Naive thymus-derived CD4-positive, alpha-beta T cell (primary cell): ENCODE data around the gene ARFRP1. TPM values are rescaled to one million over a fixed set of nuclear protein-coding genes. Genes with fewer than 3 reads are reported as not detected.

ENCODE experiments used
- ATAC-seq: fragments of 150-1000 bp; cut with Tn5 transposase; 2 replicates; pipeline ENCODE4 v1.10.0; 2021; ENCODE audit warnings: mild to moderate bottlenecking, moderate library complexity
- CTCF ChIA-PET: fragments of 350-600 bp; sonication (Branson Sonifier 250); formaldehyde crosslinking; loops from one replicate; lab custom pipeline; 2021; ENCODE audit warnings: antibody characterized with exemption; lab: Charles Lee
- POLR2A ChIA-PET: fragments of 350-600 bp; sonication (Branson Sonifier 250); formaldehyde crosslinking; loops from one replicate; lab custom pipeline; 2021; ENCODE audit warnings: antibody characterized with exemption, inconsistent platforms; lab: Charles Lee
- DNase-seq, 9 donors: peaks; one replicate each; pipeline versions ENCODE4 v3.0.0 to v3.0.0-alpha.2; 2020 to 2022; ENCODE audit warnings: mixed read lengths in 1 of 9
- H3K27ac ChIP-seq: one replicate; pipeline ENCODE4 v1.7.0; 2013; ENCODE audit warnings: mild to moderate bottlenecking, low read depth, low read length, moderate library complexity
- H3K27me3 ChIP-seq, 2 donors: one replicate each; pipeline ENCODE4 v1.7.0; 2013; ENCODE audit warnings: low read length in 2 of 2, mild to moderate bottlenecking in 2 of 2, moderate library complexity in 2 of 2; ENCODE audit not compliant: control insufficient read depth in 2 of 2, insufficient read depth in 2 of 2
- H3K36me3 ChIP-seq, 3 experiments: 1 replicate in 2 of 3; 2 replicates in 1 of 3; pipeline ENCODE4 v1.7.0; 2013; ENCODE audit warnings: low read length in 3 of 3, mild to moderate bottlenecking in 3 of 3, moderate library complexity in 1 of 3; ENCODE audit not compliant: insufficient read depth in 3 of 3, control insufficient read depth in 2 of 3
- H3K4me1 ChIP-seq, 2 donors: one replicate each; pipeline ENCODE4 v1.7.0; 2013; ENCODE audit warnings: low read length in 2 of 2, mild to moderate bottlenecking in 2 of 2, moderate library complexity in 1 of 2; ENCODE audit not compliant: control insufficient read depth in 2 of 2, insufficient read depth in 2 of 2
- H3K4me3 ChIP-seq: 2 replicates; pipeline ENCODE4 v1.7.0; 2013; ENCODE audit warnings: mild to moderate bottlenecking, low read length
- H3K9me3 ChIP-seq, 3 experiments: 1 replicate in 2 of 3; 2 replicates in 1 of 3; pipeline ENCODE4 v1.7.0; 2013; ENCODE audit warnings: low read length in 3 of 3; ENCODE audit not compliant: control insufficient read depth in 2 of 3
- H3K27ac Mint-ChIP-seq, 9 donors: one replicate each; pipeline ENCODE4 v1.8.0; 2020 to 2022; ENCODE audit warnings: mixed read lengths in 9 of 9, mild to moderate bottlenecking in 8 of 9, moderate library complexity in 5 of 9, inconsistent platforms in 2 of 9
- H3K27me3 Mint-ChIP-seq, 5 donors: one replicate each; pipeline ENCODE4 v1.8.0; 2021 to 2022; ENCODE audit warnings: mixed read lengths in 5 of 5, mild to moderate bottlenecking in 1 of 5
- H3K36me3 Mint-ChIP-seq, 5 donors: one replicate each; pipeline ENCODE4 v1.8.0; 2020 to 2022; ENCODE audit warnings: mixed read lengths in 5 of 5, mild to moderate bottlenecking in 3 of 5, inconsistent platforms in 1 of 5
- H3K4me1 Mint-ChIP-seq, 7 donors: one replicate each; pipeline ENCODE4 v1.8.0; 2020 to 2022; ENCODE audit warnings: mixed read lengths in 7 of 7, mild to moderate bottlenecking in 3 of 7, inconsistent platforms in 1 of 7
- H3K4me3 Mint-ChIP-seq, 10 donors: one replicate each; pipeline ENCODE4 v1.8.0; 2020 to 2022; ENCODE audit warnings: mild to moderate bottlenecking in 10 of 10, mixed read lengths in 10 of 10, moderate library complexity in 6 of 10, inconsistent platforms in 2 of 10
- H3K9me3 Mint-ChIP-seq, 11 donors: one replicate each; pipeline ENCODE4 v1.8.0; 2020 to 2022; ENCODE audit warnings: mixed read lengths in 11 of 11, mild to moderate bottlenecking in 4 of 11, inconsistent platforms in 1 of 11, moderate library complexity in 1 of 11
- intact Hi-C, 2 donors: fragments of 100-400 bp; cut with micrococcal nuclease; formaldehyde crosslinking; loops; one replicate each; pipeline ENCODE4 v1.15.1; 2023
- polyA plus RNA-seq, 2 donors: library from polyadenylated mRNA; unstranded; fragments of 300-500 nt; fragmentation: Illumina TruSeq; gene quantifications; one replicate each; pipeline ENCODE4 v1.2.3, GENCODE V29; 2021
- total RNA-seq, 6 experiments: library from RNA in 5 of 6; stranded (reverse) in 5 of 6; gene quantifications; 1 replicate in 5 of 6; 2 replicates in 1 of 6; pipeline ENCODE4 v1.2.3 and lab custom pipeline; 2021 to 2026

ARFRP1 gene
- total and polyA plus RNA-seq, 7 experiments from 2014 or later: 55.4 to 108 (median 89.1) TPM

DNA sequence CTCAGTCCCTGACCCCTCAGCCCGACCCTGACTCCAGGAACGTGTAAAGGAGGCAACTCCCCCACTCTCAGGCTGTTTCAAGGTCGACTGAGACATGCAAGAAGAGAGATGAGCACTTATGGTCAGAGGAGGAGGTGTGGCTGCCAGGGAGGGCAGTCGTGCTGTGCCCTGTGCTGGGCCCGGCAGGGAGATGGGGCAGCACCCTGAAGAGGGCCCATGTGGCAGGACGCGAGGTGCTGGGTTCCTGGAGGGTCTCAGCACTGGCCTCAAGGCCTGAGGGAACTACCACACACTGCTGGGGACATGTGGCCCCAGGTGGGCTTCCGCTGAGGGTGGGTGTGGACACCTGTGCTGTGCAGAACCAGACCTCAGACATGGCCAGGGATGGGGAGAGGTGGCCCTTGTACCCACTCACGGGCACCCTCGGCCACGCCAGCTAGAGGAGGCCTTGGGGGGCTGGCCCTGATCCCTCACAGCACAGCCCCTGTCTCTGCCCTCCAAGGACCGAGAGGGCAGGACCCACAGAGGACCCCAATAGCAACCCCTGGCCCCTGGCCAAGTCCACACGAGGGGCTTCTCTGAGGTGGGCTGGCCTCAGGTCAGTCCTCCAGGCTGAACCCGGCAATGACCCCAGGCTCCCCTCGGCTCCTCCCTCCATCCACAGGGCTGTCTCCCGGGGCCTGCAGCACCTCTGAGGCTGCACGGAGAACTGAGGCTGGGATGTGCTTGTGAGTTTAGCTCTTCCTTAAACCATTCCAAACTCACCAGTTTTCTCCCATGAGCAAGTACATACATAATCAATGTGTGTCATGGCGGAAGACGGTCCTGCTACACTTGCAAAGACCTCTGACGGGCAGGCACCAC lies 40.5 kb upstream of the ARFRP1 start:
- POLR2A ChIA-PET: interaction anchor here (0.5 to 0.9 kb wide), 2 partner anchors 8 to 11 kb away, joined by 3 to 4 read pairs; partner anchors contain the start of gene LIME1
- Mint-ChIP-seq H3K9me3 (no peaks in the 10 kb centered on the region), H3K36me3 (peaks cover 0 to 4% (median 0%) of the 10 kb centered on the region in 5 donors), H3K27me3 (no peaks in the 10 kb centered on the region), H3K4me1 (peaks cover 5 to 38% (median 20%) of the 10 kb centered on the region in 7 donors), H3K4me3 (no peak overlapping the region), H3K27ac (peak overlapping the region in 5 of 9 donors; percentile 46 to 81 (median 55))
- peaks cover 13 to 23% of the 10 kb centered on the region in 2 donors for H3K4me1 ChIP-seq
- H3K27me3 ChIP-seq: no peaks in the 10 kb centered on the region
- ATAC-seq (no peak), DNase-seq (no peak)
- H3K27ac ChIP-seq: no peak overlapping the region
- peaks cover 0 to 4% (median 0%) of the 10 kb centered on the region in 3 experiments for H3K36me3 ChIP-seq
- intact Hi-C loops: no loop called here
- H3K9me3 ChIP-seq: no peaks in the 10 kb centered on the region
- no peak overlapping the region for H3K4me3 ChIP-seq
- CTCF ChIA-PET: interaction anchor here (0.6 to 1.7 kb wide), 3 partner anchors 12 to 1631 kb away, joined by 3 to 4 read pairs (median 3); partner anchors contain the start of genes ARFRP1, LIME1 and ZGPAT

DNA sequence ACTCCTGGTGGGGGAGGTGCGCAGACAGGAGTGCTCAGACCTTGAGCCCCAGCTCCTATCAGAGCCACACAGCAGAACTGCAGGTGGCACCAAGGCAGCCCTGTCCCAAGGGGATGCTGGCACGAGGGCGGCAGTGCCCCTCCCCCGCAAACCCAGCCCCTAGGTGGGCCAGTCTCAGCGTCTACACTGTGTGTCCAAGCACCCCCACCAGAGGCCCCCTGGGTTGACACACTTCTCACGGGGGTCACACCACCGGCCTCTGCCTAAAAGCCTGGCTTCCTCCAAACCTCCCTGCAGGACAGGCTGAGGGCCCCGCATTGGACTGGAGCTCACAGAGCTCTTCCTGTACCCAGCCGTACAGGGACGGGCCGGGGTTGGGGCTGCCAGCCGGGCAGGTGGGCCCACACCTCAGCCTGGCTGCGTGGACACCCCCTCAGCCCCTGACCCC lies 39.9 kb upstream of the ARFRP1 start:
- intact Hi-C loops: no loop called here
- ATAC-seq (no peak), DNase-seq (no peak)
- H3K9me3 Mint-ChIP-seq: no peaks in the 10 kb centered on the region
- Histone ChIP-seq H3K27ac (no peak overlapping the region), H3K9me3 (no peaks in the 10 kb centered on the region), H3K36me3 (peaks cover 0 to 9% (median 0%) of the 10 kb centered on the region in 3 experiments), H3K4me3 (no peak overlapping the region), H3K27me3 (no peaks in the 10 kb centered on the region), H3K4me1 (peaks cover 13 to 23% of the 10 kb centered on the region in 2 donors)
- peaks cover 5 to 35% (median 20%) of the 10 kb centered on the region in 7 donors for H3K4me1 Mint-ChIP-seq
- no peak overlapping the region for H3K4me3 Mint-ChIP-seq
- ChIA-PET POLR2A (interaction anchor here (3.4 kb wide), 1 partner anchor 11 kb away, joined by 12 read pairs; the partner anchor contains the start of gene LIME1), CTCF (interaction anchor here (1.7 kb wide), 1 partner anchor 11 kb away, joined by 4 read pairs; the partner anchor contains the start of gene LIME1)
- peaks cover 0 to 4% (median 0%) of the 10 kb centered on the region in 5 donors for H3K36me3 Mint-ChIP-seq
- peak overlapping the region in 2 of 9 donors; percentile 9 to 55 for H3K27ac Mint-ChIP-seq
- H3K27me3 Mint-ChIP-seq: no peaks in the 10 kb centered on the region

DNA sequence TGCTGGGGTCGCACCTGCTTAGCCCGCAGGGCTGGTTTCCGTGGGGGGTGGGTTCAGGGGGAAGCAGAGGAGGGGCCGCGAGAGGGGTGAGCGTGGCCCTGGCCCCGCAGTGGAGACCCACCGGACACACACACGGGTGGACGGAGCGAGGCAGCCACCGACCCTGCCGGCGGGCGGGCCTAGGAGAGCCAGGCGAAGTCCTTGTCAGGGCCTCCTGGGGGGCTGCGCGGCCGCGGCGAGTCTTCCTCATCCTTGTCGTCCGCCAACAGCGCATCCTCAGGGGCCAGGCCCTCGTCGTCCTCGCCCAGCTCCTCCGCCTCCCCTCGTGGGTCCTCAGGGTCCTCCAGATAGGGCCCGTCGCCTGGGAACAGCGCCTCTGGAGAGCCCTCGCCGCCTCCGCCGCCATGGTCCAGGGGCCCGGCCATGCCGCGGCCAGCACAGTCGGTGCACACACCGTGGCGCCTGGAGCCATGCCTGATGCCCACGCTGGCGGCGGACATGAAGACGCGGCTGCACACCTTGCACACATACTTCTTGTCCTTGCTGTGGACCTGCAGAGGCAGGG lies 39.1 kb upstream of the ARFRP1 start:
- Mint-ChIP-seq H3K36me3 (peaks cover 0 to 4% (median 0%) of the 10 kb centered on the region in 5 donors), H3K4me3 (no peak overlapping the region), H3K9me3 (no peaks in the 10 kb centered on the region), H3K27me3 (no peaks in the 10 kb centered on the region), H3K4me1 (peaks cover 5 to 32% (median 20%) of the 10 kb centered on the region in 7 donors), H3K27ac (no peak overlapping the region)
- no peak overlapping the region for H3K4me3 ChIP-seq
- H3K4me1 ChIP-seq: peaks cover 13 to 20% of the 10 kb centered on the region in 2 donors
- H3K9me3 ChIP-seq: no peaks in the 10 kb centered on the region
- ChIA-PET CTCF (interaction anchor here (1.7 kb wide), 1 partner anchor 10 kb away, joined by 4 read pairs; the partner anchor contains the start of gene LIME1), POLR2A (interaction anchor here (0.5 to 3.4 kb wide), 2 partner anchors 10 to 16 kb away, joined by 4 to 12 read pairs; partner anchors contain the start of gene LIME1)
- ATAC-seq (no peak), DNase-seq (no peak)
- no peak overlapping the region for H3K27ac ChIP-seq
- intact Hi-C loops: no loop called here
- no peaks in the 10 kb centered on the region for H3K27me3 ChIP-seq
- peaks cover 0 to 17% (median 0%) of the 10 kb centered on the region in 3 experiments for H3K36me3 ChIP-seq

DNA sequence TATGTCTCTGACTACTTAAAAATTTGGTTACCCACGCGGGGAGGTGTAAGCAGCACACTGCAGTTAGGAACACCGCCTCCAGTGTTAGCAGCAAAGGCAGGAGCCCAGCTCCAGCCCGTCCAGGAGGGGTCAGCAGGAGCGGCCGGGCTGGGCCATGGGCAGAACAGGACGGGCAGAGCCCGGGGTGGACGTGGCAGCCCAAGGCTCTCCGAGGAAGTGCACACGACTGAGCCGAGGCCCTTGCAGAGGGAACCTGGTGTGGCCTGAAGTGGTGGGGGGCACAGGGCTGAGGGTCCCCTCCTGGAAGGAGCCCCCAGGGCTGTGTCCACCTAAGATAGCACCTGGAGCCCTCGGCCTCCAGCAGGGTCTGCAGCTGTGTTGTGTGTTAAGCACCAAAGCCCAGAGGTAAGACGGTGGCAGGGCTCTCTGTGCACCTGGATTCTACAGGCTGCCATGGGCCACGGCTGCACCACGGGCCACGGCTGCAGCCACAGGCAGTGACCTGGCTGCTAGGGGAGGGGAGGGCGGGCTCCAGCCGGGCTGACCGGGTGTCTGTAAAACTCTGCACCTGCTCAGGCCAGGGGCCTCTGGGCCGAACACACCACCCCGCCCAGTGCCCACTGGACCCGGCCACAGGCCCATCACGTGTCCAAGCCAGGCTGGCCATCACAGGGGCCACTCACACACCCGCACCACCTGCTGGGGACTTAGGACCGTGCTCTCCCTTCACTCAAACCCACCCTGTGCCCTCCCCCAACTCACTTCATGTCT lies 38.4 kb upstream of the ARFRP1 start:
- H3K9me3 ChIP-seq: no peaks in the 10 kb centered on the region

DNA sequence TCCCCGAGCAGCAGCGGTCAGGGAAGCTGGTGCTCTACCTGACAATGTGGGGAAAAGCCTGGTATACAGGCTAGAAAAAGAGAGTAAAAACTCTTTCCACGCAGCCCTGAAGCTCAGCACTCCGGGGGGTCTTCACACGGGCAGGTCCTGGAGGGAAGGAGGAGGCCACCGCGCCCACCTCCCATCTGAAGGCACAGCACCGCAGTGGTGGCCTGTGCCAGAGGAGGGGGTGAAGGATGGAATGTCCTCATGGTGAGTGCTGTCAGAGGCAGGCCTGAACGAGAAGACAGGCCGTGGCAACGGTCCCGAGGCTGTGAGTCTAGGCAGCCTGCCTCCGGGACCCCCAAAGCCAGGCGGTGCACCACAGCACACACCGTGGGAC lies 37.6 kb upstream of the ARFRP1 start:
- peaks cover 0 to 21% (median 0%) of the 10 kb centered on the region in 3 experiments for H3K36me3 ChIP-seq
- peaks cover 7 to 21% of the 10 kb centered on the region in 2 donors for H3K4me1 ChIP-seq
- CTCF ChIA-PET: no interaction called here
- Mint-ChIP-seq H3K36me3 (peaks cover 0 to 4% (median 0%) of the 10 kb centered on the region in 5 donors), H3K4me3 (no peak overlapping the region), H3K27me3 (no peaks in the 10 kb centered on the region), H3K27ac (peak overlapping the region in 5 of 9 donors; percentile 39 to 79 (median 53)), H3K9me3 (no peaks in the 10 kb centered on the region), H3K4me1 (peaks cover under 1 to 21% (median 13%) of the 10 kb centered on the region in 7 donors)
- no peaks in the 10 kb centered on the region for H3K27me3 ChIP-seq
- DNase-seq: no peak
- POLR2A ChIA-PET: interaction anchor here (0.7 to 3.4 kb wide), 2 partner anchors 9 to 37 kb away, joined by 3 to 12 read pairs; partner anchors contain the start of gene LIME1
- intact Hi-C loops: no loop called here
- no peak overlapping the region for H3K4me3 ChIP-seq
- no peak for ATAC-seq
- no peak overlapping the region for H3K27ac ChIP-seq
- H3K9me3 ChIP-seq: no peaks in the 10 kb centered on the region

More for the DNA sequence above, 38.4 kb upstream of the ARFRP1 start:
- Mint-ChIP-seq H3K4me3 (no peak overlapping the region), H3K27ac (peak overlapping the region in 6 of 9 donors; percentile 39 to 79 (median 50)), H3K36me3 (peaks cover 0 to 4% (median 0%) of the 10 kb centered on the region in 5 donors), H3K9me3 (no peaks in the 10 kb centered on the region), H3K27me3 (no peaks in the 10 kb centered on the region), H3K4me1 (peaks cover 5 to 28% (median 18%) of the 10 kb centered on the region in 7 donors)
- ChIA-PET POLR2A (interaction anchor here (0.5 to 3.4 kb wide), 3 partner anchors 10 to 38 kb away, joined by 3 to 12 read pairs (median 4); partner anchors contain the start of gene LIME1), CTCF (interaction anchor here (0.5 kb wide), 1 partner anchor 16 kb away, joined by 5 read pairs; no protein-coding TSS in a partner anchor)
- Histone ChIP-seq H3K36me3 (peaks cover 0 to 21% (median 0%) of the 10 kb centered on the region in 3 experiments), H3K27ac (no peak overlapping the region), H3K4me1 (peaks cover 14 to 22% of the 10 kb centered on the region in 2 donors), H3K27me3 (no peaks in the 10 kb centered on the region), H3K4me3 (no peak overlapping the region)
- DNase-seq (no peak), ATAC-seq (no peak)
- intact Hi-C loops: no loop called here
